ENCODE results near the gene NR3C2. TPM values are rescaled to one million over a fixed set of nuclear protein-coding genes. Genes with fewer than 3 reads are reported as not detected.

Gene NR3C2
- total RNA-seq, 2 donors from 2014 or later, result 14.6 to 17.4 TPM

- intact Hi-C loops (cut with DNase I), result no loop called here
- WGBS, result 37% methylated on average over 3 of the region's 3 CpGs
Measured at GRCh38 chr4:148245015-148245414, 197.2 kb downstream of the NR3C2 start.

GRCh38 chr4:148243837-148244236 lies 198.4 kb downstream of the NR3C2 start:
- Histone ChIP-seq H3K4me1 (replicated peaks) (no peaks in the 10 kb centered on the region), H3K9me3 (no peaks in the 10 kb centered on the region), H3K36me3 (no peaks in the 10 kb centered on the region), H3K27ac (no peak overlapping the region), H3K27me3 (replicated peaks; ENCODE audit: insufficient read depth) (no peaks in the 10 kb centered on the region), H3K4me3 (no peak overlapping the region)
- DNase-seq (ENCODE audit: low spot score), result no peak
- TF ChIP-seq POLR2A (IDR thresholded peaks at IDR 0.05) (no peak), POLR2AphosphoS5 (IDR thresholded peaks at IDR 0.05) (no peak), CTCF (IDR thresholded peaks at IDR 0.05) (no peak)
- intact Hi-C loops (cut with DNase I), result no loop called here
- 64% methylated on average over 6 of the region's 6 CpGs for WGBS

More at GRCh38 chr4:148245015-148245414, 197.2 kb downstream of the NR3C2 start:
- H3K36me3 ChIP-seq, result no peaks in the 10 kb centered on the region
- no peaks in the 10 kb centered on the region for H3K9me3 ChIP-seq
- no peak overlapping the region for H3K4me3 ChIP-seq
- H3K27me3 ChIP-seq (replicated peaks; ENCODE audit: insufficient read depth), result no peaks in the 10 kb centered on the region
- no peak overlapping the region for H3K27ac ChIP-seq
- TF ChIP-seq CTCF (IDR thresholded peaks at IDR 0.05) (no peak), POLR2AphosphoS5 (IDR thresholded peaks at IDR 0.05) (no peak), POLR2A (IDR thresholded peaks at IDR 0.05) (no peak)
- no peak for DNase-seq (ENCODE audit: low spot score)
- no peaks in the 10 kb centered on the region for H3K4me1 ChIP-seq (replicated peaks)

GRCh38 chr4:148240241-148240640 lies 202.0 kb downstream of the NR3C2 start:
- Histone ChIP-seq H3K4me1 (replicated peaks) (no peaks in the 10 kb centered on the region), H3K4me3 (no peak overlapping the region), H3K27ac (no peak overlapping the region), H3K27me3 (replicated peaks; ENCODE audit: insufficient read depth) (no peaks in the 10 kb centered on the region), H3K36me3 (no peaks in the 10 kb centered on the region), H3K9me3 (no peaks in the 10 kb centered on the region)
- intact Hi-C loops (cut with DNase I), result no loop called here
- no peak for DNase-seq (ENCODE audit: low spot score)
- TF ChIP-seq POLR2AphosphoS5 (IDR thresholded peaks at IDR 0.05) (no peak), CTCF (IDR thresholded peaks at IDR 0.05) (no peak), POLR2A (IDR thresholded peaks at IDR 0.05) (no peak)
- 92% methylated on average over 4 of the region's 4 CpGs for WGBS

- WGBS, result 84% methylated on average over 5 of the region's 5 CpGs
Measured at GRCh38 chr4:148239494-148239985, 202.7 kb downstream of the NR3C2 start.

More at GRCh38 chr4:148239494-148239985, 202.7 kb downstream of the NR3C2 start:
- no peaks in the 10 kb centered on the region for H3K4me1 ChIP-seq (replicated peaks)
- no peak overlapping the region for H3K4me3 ChIP-seq
- no peak overlapping the region for H3K27ac ChIP-seq
- no peak for DNase-seq (ENCODE audit: low spot score)
- TF ChIP-seq POLR2AphosphoS5 (IDR thresholded peaks at IDR 0.05) (no peak), CTCF (IDR thresholded peaks at IDR 0.05) (no peak), POLR2A (IDR thresholded peaks at IDR 0.05) (no peak)
- intact Hi-C loops (cut with DNase I), result no loop called here
- H3K9me3 ChIP-seq, result no peaks in the 10 kb centered on the region
- no peaks in the 10 kb centered on the region for H3K36me3 ChIP-seq
- H3K27me3 ChIP-seq (replicated peaks; ENCODE audit: insufficient read depth), result no peaks in the 10 kb centered on the region

All from prostate gland (tissue), 2 donors.